C4-2B (cell line): ENCODE results near the gene SPRR2G.

ENCODE experiments used
- CTCF ChIP-seq: fragments of 450-650 bp; conservative IDR thresholded peaks from 2 replicates; pipeline ENCODE4 v1.5.1; 2017; ENCODE audit warnings: mild to moderate bottlenecking
- ZFX ChIP-seq: fragments of 450-650 bp; IDR thresholded peaks from 2 replicates; pipeline ENCODE4 v1.6.1; 2017

DNA sequence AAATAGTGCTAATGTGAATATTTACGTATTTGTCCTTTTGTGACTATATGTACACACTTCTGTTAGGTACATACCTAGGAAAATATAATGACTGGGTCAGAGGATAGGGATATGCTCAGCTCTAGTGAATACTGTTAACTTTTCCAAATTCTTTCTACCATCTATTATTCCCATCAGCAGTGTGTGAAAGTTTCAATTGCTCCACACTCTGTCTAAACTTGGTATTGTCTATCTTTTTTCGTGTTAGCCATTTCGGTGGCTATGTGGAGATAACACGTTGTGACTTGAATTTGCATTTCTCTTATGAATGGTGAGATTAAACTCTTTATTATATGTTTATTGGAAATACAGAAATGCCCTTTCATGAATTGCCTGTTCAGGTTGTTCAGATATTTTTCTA lies 29.9 kb upstream of the SPRR2G start:
- peak; percentile 9; the same call in 1 of the 2 replicates for TF ChIP-seq CTCF
- TF ChIP-seq ZFX, result no peak
